Measurements from ENCODE around the gene AMMECR1. TPM values are rescaled to one million over a fixed set of nuclear protein-coding genes. Genes with fewer than 3 reads are reported as not detected.
"Not testable (repeated sequence)": the region's sequence is repeated elsewhere in the genome, so short reads cannot be mapped to it uniquely, and the experiment has no call there.

The AMMECR1 gene
- 1 to 10 TPM; 5.6 to 6.2 TPM for total RNA-seq
- long read RNA-seq, donor 1, full-length matches to known transcripts, result 3 of 8 reads
- long read RNA-seq, donor 1, partial matches to known transcripts, result 0 of 8 reads
- long read RNA-seq, donor 1, other reads (novel, unspliced or antisense), result 5 of 8 reads
- long read RNA-seq, donor 2, full-length matches to known transcripts, result 1 of 3 reads
- long read RNA-seq, donor 2, partial matches to known transcripts, result 0 of 3 reads
- long read RNA-seq, donor 2, other reads (novel, unspliced or antisense), result 2 of 3 reads

- intact Hi-C loops (cut with DNase I), result loop anchor here in 1 of 2 donors (10.0 kb wide), 1 partner anchor 97 kb away; no protein-coding TSS in a partner anchor
- DNase-seq (ENCODE audit: low spot score), result peak; percentile 93
Measured at GRCh38 chrX:110317820-110318663, at the start of gene AMMECR1. AMMECR1 (minus strand) TSS chrX:110318085; CDS start chrX:110318071, 14 bp downstream.

- intact Hi-C loops (cut with DNase I), result loop anchor here in 1 of 2 donors (1.0 kb wide), 1 partner anchor 20 kb away; no protein-coding TSS in a partner anchor
- no peak for DNase-seq (ENCODE audit: low spot score)
Measured at GRCh38 chrX:110363244-110363643, 45.4 kb upstream of the AMMECR1 start.

- intact Hi-C loops (cut with DNase I), result loop anchor here in 1 of 2 donors (1.0 kb wide), 1 partner anchor 37 kb away; no protein-coding TSS in a partner anchor
- DNase-seq (ENCODE audit: low spot score), result no peak
Measured at GRCh38 chrX:110359273-110359672, 41.4 kb upstream of the AMMECR1 start.

- intact Hi-C loops (cut with DNase I), result no loop called here
- no peak for DNase-seq (ENCODE audit: low spot score)
Measured at GRCh38 chrX:110358548-110358947, 40.7 kb upstream of the AMMECR1 start, which contains the start of gene RTL9. RTL9 (plus strand) TSS chrX:110358848; CDS start chrX:110450618, 91,770 bp downstream.

DNA sequence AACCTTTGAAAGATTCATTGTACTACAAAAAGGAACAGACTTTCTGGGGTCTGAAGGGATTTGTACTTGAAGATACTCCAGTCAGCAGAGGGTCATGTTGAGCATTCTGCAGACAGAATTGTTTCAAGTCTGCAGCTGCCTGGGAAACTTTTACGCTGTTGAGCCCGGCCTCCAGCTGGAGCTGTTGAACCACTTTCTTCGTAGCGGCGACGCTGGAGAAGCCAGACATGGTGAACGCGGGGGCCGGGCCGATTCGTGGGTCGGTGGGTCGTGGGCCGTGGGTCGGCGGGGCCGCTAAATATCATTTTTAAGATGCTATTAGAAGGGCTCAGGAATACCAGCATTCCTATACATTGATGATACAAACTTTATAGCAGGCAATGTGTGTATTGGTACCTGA is 28.8 kb upstream of the AMMECR1 start:
- intact Hi-C loops (cut with DNase I), result no loop called here
- no peak for DNase-seq (ENCODE audit: low spot score)

DNA sequence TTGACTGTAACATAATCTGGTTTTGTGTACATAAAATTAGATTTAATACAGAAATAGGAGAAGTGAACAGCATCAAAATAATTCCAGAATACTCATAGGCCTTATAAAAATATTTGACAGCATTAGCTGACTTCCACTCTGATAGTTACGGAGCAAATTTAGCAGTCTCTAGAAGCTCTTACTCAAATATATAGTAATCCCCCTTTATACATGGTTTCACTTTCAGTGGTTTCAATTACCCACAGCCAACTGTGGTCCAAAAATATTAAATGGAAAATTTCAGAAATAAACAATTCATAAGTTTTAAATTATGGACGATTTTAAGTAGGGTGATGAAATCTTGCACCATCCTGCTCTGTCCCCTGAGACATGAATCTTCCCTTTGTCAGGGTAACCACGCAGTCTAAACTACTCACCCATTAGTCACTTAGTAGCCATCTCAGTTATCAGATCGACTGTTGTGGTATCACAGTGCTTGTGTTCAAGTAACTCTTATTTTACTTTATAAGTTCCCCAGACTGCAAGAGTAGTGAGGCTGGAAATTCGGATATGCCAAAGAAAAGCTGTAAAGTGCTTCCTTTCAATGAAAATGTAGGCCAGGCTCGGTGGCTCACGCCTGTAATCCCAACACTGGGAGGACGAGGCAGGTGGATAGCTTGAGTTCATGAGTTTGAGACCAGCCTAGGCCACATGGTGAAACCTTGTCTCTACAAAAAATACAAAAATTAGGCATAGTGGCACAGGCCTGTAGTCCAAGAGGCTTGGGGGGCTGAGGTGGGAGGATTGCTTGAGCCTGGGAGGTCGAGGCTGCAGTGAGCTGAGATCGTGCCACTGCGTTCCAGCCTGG is 23.5 kb upstream of the AMMECR1 start:
- intact Hi-C loops (cut with DNase I), result no loop called here
- DNase-seq (ENCODE audit: low spot score), result no peak

DNA sequence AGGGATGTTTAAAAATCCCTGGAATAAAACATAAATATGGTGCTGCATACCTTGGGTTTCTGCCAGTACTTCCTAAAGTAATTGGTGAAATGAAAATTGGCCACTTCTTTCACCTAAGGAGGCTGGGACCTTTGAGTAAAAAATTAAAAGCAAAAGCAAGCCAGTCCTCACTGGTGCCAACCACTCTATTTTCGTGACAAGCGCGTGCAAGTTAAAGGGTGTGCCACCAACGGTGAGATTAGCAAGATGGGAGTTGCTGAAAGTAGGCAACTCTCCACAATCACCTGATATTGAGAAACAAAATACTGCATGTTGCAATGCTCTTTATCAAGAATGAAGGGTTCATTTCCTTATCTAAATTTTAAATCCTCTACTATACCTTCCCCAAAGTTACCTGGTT is 21.1 kb upstream of the AMMECR1 start:
- intact Hi-C loops (cut with DNase I), result no loop called here
- DNase-seq (ENCODE audit: low spot score), result no peak

GRCh38 chrX:110333458-110333857 is 15.6 kb upstream of the AMMECR1 start:
- intact Hi-C loops (cut with DNase I); DNase-seq (ENCODE audit: low spot score): not testable (repeated sequence)

GRCh38 chrX:110331444-110332030 is 13.7 kb upstream of the AMMECR1 start:
- no peak for DNase-seq (ENCODE audit: low spot score)
- intact Hi-C loops (cut with DNase I), result no loop called here

DNA sequence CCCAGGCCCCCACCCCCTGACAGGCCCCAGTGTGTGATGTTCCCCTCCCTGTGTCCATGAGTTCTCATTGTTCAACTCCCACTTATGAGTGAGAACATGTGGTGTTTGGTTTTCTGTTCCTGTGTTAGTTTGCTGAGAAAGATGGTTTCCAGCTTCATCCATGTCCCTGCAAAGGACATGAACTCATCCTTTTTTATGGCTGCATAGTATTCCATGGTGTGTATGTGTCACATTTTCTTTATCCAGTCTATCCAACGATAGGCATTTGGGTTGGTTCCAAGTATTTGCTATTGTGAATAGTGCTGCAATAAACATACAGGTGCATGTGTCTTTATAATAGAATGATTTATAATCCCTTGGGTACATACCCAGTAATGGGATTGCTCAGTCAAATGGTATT is 10.7 kb upstream of the AMMECR1 start:
- intact Hi-C loops (cut with DNase I); DNase-seq (ENCODE audit: low spot score): not testable (repeated sequence)

DNA sequence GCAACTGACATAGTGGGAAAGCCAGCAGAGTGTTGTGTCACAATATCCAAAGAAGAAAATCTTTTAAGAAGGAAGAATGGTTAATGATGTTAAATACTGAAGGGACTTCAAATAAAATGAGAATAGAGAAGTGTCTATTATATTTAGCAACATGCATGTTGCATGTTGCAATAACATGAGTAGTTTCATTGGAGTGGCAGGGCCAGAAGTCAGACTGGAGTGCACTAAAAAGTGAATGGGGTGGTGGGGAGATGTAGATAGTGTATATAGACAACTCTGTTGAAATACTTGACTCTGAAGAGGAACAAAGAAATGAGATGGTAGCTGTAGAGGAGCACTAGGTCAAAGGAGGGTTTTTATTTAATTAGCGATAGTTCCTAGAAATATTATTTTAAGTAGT is 9.5 kb upstream of the AMMECR1 start:
- no peak for DNase-seq (ENCODE audit: low spot score)
- intact Hi-C loops (cut with DNase I), result no loop called here

- no peak for DNase-seq (ENCODE audit: low spot score)
- intact Hi-C loops (cut with DNase I), result no loop called here
Measured at GRCh38 chrX:110326712-110327111, 8.8 kb upstream of the AMMECR1 start.

GRCh38 chrX:110322603-110323002 is 4.7 kb upstream of the AMMECR1 start:
- no peak for DNase-seq (ENCODE audit: low spot score)
- intact Hi-C loops (cut with DNase I), result loop anchor here in 1 of 2 donors (1.0 kb wide), 1 partner anchor 37 kb away; no protein-coding TSS in a partner anchor

DNA sequence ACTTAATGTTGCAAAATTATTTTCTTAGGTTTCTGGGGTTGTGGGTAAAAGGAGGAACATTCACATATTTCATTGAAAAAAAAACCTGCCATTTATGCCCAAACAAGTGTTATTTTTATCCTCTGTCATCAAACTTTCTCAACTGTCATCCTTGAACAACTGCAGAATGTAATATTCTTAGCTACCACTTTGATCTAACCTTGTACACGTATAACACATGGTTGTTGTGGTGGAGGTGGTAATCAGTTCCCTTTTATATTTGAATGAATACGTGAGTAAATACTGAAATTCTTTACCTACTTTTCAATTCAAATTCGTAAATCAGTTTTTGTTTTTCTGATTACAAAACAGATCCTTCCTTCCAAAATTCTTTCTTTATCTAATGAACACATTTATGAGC is 3.8 kb upstream of the AMMECR1 start:
- intact Hi-C loops (cut with DNase I), result loop anchor here in 1 of 2 donors (1.0 kb wide), 1 partner anchor 38 kb away; no protein-coding TSS in a partner anchor
- DNase-seq (ENCODE audit: low spot score), result no peak

GRCh38 chrX:110321081-110321480 is 3.2 kb upstream of the AMMECR1 start:
- DNase-seq (ENCODE audit: low spot score), result no peak
- intact Hi-C loops (cut with DNase I), result no loop called here

- intact Hi-C loops (cut with DNase I), result no loop called here
- no peak for DNase-seq (ENCODE audit: low spot score)
Measured at GRCh38 chrX:110320381-110320987, 2.6 kb upstream of the AMMECR1 start.

GRCh38 chrX:110318664-110318968 is 731 bp upstream of the AMMECR1 start:
- intact Hi-C loops (cut with DNase I), result loop anchor here in 1 of 2 donors (10.0 kb wide), 1 partner anchor 96 kb away; no protein-coding TSS in a partner anchor
- DNase-seq (ENCODE audit: low spot score), result no peak

DNA sequence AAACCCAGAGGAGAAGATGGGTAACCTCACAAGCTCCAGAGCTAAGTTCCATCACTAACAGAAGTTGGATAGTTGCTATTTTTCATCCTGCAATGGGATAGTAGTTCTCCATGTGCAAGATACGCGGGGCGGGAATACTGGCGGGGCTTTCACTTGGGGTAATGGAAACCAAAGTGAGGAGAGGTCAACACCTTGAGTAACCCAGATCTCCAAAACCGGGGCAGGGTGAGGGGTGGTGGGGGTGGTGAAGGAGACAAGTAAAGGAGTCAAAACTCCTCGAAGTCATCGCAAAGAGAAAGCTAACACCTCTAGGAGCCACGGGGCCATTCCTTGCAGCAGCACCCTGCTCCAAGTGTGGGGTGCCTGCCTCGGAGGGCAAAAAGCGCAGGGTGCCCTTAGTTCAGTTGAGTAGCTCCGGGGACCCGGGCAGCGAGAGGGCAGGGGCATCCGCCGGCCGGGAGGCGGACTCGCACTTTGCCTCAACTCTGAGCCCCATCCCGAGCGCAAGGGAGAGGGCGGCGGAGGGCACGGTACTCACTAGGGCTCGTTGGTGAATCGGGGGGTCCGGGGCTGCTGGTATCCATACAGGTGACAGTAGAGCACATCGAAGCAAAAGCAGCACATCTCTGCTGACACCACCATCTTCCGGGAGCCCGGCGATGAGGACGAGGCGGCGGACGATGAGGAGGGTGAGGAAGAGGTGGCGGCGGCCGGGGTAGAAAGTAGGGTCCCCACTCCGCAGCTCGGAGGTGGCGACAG is 645 bp downstream of the AMMECR1 start:
- intact Hi-C loops (cut with DNase I), result loop anchor here in 1 of 2 donors (10.0 kb wide), 1 partner anchor 98 kb away; no protein-coding TSS in a partner anchor
- DNase-seq (ENCODE audit: low spot score), result peak; percentile 82
